Uterus (tissue), 4 donors: Measurements from ENCODE around the gene C10orf71. TPM values are rescaled to one million over a fixed set of nuclear protein-coding genes. Genes with fewer than 3 reads are reported as not detected.

ENCODE experiments used
- DNase-seq, 2 donors: peaks; one replicate each; pipeline ENCODE4 v3.0.0-alpha.2; 2019 to 2020
- H3K27ac ChIP-seq, 2 donors: fragments of 200-600 bp; sonication (generic); 1 replicate in 1 of 2; 2 replicates in 1 of 2; pipeline ENCODE4 v1.5.1; 2016 to 2018
- H3K27me3 ChIP-seq, 2 donors: fragments of 200-600 bp; sonication (generic); one replicate each; pipeline ENCODE4 v1.5.1; 2018 to 2019; ENCODE audit warnings: control low read depth in 1 of 2
- H3K36me3 ChIP-seq, 2 donors: fragments of 200-600 bp; sonication (generic); one replicate each; pipeline ENCODE4 v1.5.1; 2019; ENCODE audit warnings: control low read depth in 1 of 2
- H3K4me1 ChIP-seq, 2 donors: fragments of 200-600 bp; sonication (generic); one replicate each; pipeline ENCODE4 v1.5.1; 2018 to 2019; ENCODE audit warnings: control low read depth in 1 of 2
- H3K4me3 ChIP-seq, 2 donors: fragments of 200-600 bp; sonication (generic); 1 replicate in 1 of 2; 2 replicates in 1 of 2; pipeline ENCODE4 v1.5.1; 2018 to 2019; ENCODE audit warnings: mild to moderate bottlenecking in 1 of 2
- H3K9me3 ChIP-seq, 2 donors: fragments of 200-600 bp; sonication (generic); one replicate each; pipeline ENCODE4 v1.5.1; 2019; ENCODE audit warnings: control low read depth in 1 of 2
- CTCF ChIP-seq, 4 experiments: fragments of 200-600 bp in 2 of 4; fragments of 450-650 bp in 2 of 4; sonication (generic) in 2 of 4; IDR thresholded peaks; one replicate each; pipeline ENCODE4 v1.5.1; 2016 to 2019; ENCODE audit warnings: antibody characterized with exemption in 4 of 4, mild to moderate bottlenecking in 2 of 4, moderate library complexity in 1 of 4
- POLR2A ChIP-seq, 2 donors: fragments of 450-650 bp; IDR thresholded peaks; one replicate each; pipeline ENCODE4 v1.6.1; 2016; ENCODE audit warnings: antibody characterized with exemption in 2 of 2, mild to moderate bottlenecking in 1 of 2, moderate library complexity in 1 of 2
- intact Hi-C: fragments of 100-400 bp; cut with DNase I; formaldehyde crosslinking; loops from one replicate; pipeline ENCODE4 v1.15.1; 2023; ENCODE audit warnings: low total_unique reads
- total RNA-seq, 4 donors: library from RNA; depleted of rRNA in 3 of 4; stranded (reverse); fragments of >200 nt in 3 of 4; gene quantifications; one replicate each; pipeline versions ENCODE4 v1.1.0 to v1.2.4, GENCODE V29; 2014 to 2023
- donor health status: DM: yes; HTN: yes; CAD: no.

Gene C10orf71
- total RNA-seq, 4 donors from 2014 or later = not detected

- no peaks in the 10 kb centered on the region for H3K4me1 ChIP-seq
These were observed 70.5 kb downstream of the C10orf71 start for GRCh38 chr10:49369216-49370162.

GRCh38 chr10:49370326-49371100, 71.5 kb downstream of the C10orf71 start:
- intact Hi-C loops = no loop called here
- H3K9me3 ChIP-seq = no peaks in the 10 kb centered on the region
- no peaks in the 10 kb centered on the region for H3K36me3 ChIP-seq
- H3K4me3 ChIP-seq = no peak overlapping the region
- H3K4me1 ChIP-seq = no peaks in the 10 kb centered on the region
- no peak overlapping the region for H3K27ac ChIP-seq
- DNase-seq = no peak
- no peaks in the 10 kb centered on the region for H3K27me3 ChIP-seq
- TF ChIP-seq CTCF (IDR thresholded peaks at IDR 0.05) = no peak
- TF ChIP-seq POLR2A (IDR thresholded peaks at IDR 0.05) = no peak

More at GRCh38 chr10:49369216-49370162, 70.5 kb downstream of the C10orf71 start:
- DNase-seq = no peak
- H3K36me3 ChIP-seq = no peaks in the 10 kb centered on the region
- no peak overlapping the region for H3K4me3 ChIP-seq
- no peaks in the 10 kb centered on the region for H3K27me3 ChIP-seq
- no peak for TF ChIP-seq CTCF (IDR thresholded peaks at IDR 0.05)
- TF ChIP-seq POLR2A (IDR thresholded peaks at IDR 0.05) = no peak
- intact Hi-C loops = no loop called here
- H3K27ac ChIP-seq = no peak overlapping the region
- no peaks in the 10 kb centered on the region for H3K9me3 ChIP-seq

- TF ChIP-seq CTCF (IDR thresholded peaks at IDR 0.05) (no peak), POLR2A (IDR thresholded peaks at IDR 0.05) (no peak)
- Histone ChIP-seq H3K4me1 (no peaks in the 10 kb centered on the region), H3K36me3 (no peaks in the 10 kb centered on the region), H3K27me3 (no peaks in the 10 kb centered on the region), H3K4me3 (no peak overlapping the region), H3K27ac (no peak overlapping the region), H3K9me3 (no peaks in the 10 kb centered on the region)
- intact Hi-C loops = no loop called here
- no peak for DNase-seq
These were observed 73.0 kb downstream of the C10orf71 start for GRCh38 chr10:49371967-49372366.

GRCh38 chr10:49373361-49373760, 74.4 kb downstream of the C10orf71 start:
- no peak for DNase-seq
- intact Hi-C loops = no loop called here
- no peak for TF ChIP-seq POLR2A (IDR thresholded peaks at IDR 0.05)
- no peak for TF ChIP-seq CTCF (IDR thresholded peaks at IDR 0.05)

GRCh38 chr10:49374740-49375139, 75.8 kb downstream of the C10orf71 start:
- Histone ChIP-seq H3K27ac (no peak overlapping the region), H3K36me3 (no peaks in the 10 kb centered on the region), H3K4me3 (no peak overlapping the region), H3K27me3 (no peaks in the 10 kb centered on the region), H3K9me3 (no peaks in the 10 kb centered on the region), H3K4me1 (no peaks in the 10 kb centered on the region)
- intact Hi-C loops = no loop called here
- TF ChIP-seq POLR2A (IDR thresholded peaks at IDR 0.05) = no peak
- DNase-seq = no peak

More at GRCh38 chr10:49373361-49373760, 74.4 kb downstream of the C10orf71 start:
- Histone ChIP-seq H3K4me1 (no peaks in the 10 kb centered on the region), H3K4me3 (no peak overlapping the region), H3K27ac (no peak overlapping the region), H3K9me3 (no peaks in the 10 kb centered on the region), H3K27me3 (no peaks in the 10 kb centered on the region), H3K36me3 (no peaks in the 10 kb centered on the region)
